ENCODE measurements around the gene ETV6. TPM values are rescaled to one million over a fixed set of nuclear protein-coding genes. Genes with fewer than 3 reads are reported as not detected.
A peak's percentile ranks its signal among the peaks of the same experiment; 100 is the strongest.
"Not testable (repeated sequence)": the region's sequence is repeated elsewhere in the genome, so short reads cannot be mapped to it uniquely, and the experiment has no call there.

Gene ETV6
- total and polyA plus RNA-seq, 9 donors: 7.0 to 11.1 (median 9.1) TPM

GRCh38 chr12:11677093-11677492 is 27.6 kb downstream of the ETV6 start:
- Histone ChIP-seq H3K27me3 (ENCODE audit: control insufficient read depth, insufficient read depth, low read length) (no peaks in the 10 kb centered on the region), H3K36me3 (ENCODE audit: control insufficient read depth, insufficient read depth, low read length) (no peaks in the 10 kb centered on the region), H3K9me3 (replicated peaks; ENCODE audit: control insufficient read depth, low read depth, low read length) (no peaks in the 10 kb centered on the region), H3K4me1 (ENCODE audit: control insufficient read depth, insufficient read depth, low read length) (peaks cover 10% of the 10 kb centered on the region), H3K4me3 (ENCODE audit: low read length) (no peak overlapping the region), H3K27ac (ENCODE audit: low read length) (no peak overlapping the region)
- peak; percentile 75 for DNase-seq
- WGBS (ENCODE audit: insufficient coverage): no CpG with 5 or more reads among the region's 4 CpGs

GRCh38 chr12:11677752-11678151 is 28.3 kb downstream of the ETV6 start:
- Histone ChIP-seq H3K36me3 (ENCODE audit: control insufficient read depth, insufficient read depth, low read length) (no peaks in the 10 kb centered on the region), H3K27me3 (ENCODE audit: control insufficient read depth, insufficient read depth, low read length) (no peaks in the 10 kb centered on the region), H3K4me1 (ENCODE audit: control insufficient read depth, insufficient read depth, low read length) (peaks cover 5% of the 10 kb centered on the region), H3K9me3 (replicated peaks; ENCODE audit: control insufficient read depth, low read depth, low read length) (no peaks in the 10 kb centered on the region), H3K27ac (ENCODE audit: low read length) (no peak overlapping the region), H3K4me3 (ENCODE audit: low read length) (no peak overlapping the region)
- no peak for DNase-seq
- WGBS (ENCODE audit: insufficient coverage): 97% methylated on average over 5 of the region's 7 CpGs

DNA sequence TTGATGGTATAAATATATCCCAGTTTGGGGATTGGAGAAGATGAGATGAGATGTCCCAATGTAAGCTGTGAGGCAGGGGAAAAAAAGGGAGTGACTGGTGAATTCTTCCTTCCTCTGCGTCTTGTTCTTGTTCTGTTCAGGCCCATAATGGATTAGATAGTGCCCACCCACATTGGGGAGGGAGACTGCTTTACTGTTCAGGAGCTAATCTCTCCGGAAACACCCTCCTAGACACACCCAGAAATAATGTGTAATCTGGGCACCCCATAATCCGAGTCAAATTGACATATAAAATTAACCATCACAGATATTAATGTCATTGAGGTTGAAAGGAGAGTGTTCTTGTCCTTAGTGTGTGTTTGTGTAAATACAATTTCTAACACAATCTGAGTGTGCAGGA is 29.3 kb downstream of the ETV6 start:
- no peak for DNase-seq
- no CpG with 5 or more reads among the region's 3 CpGs for WGBS (ENCODE audit: insufficient coverage)
- Histone ChIP-seq H3K9me3 (replicated peaks; ENCODE audit: control insufficient read depth, low read depth, low read length) (no peaks in the 10 kb centered on the region), H3K4me3 (ENCODE audit: low read length) (no peak overlapping the region), H3K27me3 (ENCODE audit: control insufficient read depth, insufficient read depth, low read length) (no peaks in the 10 kb centered on the region), H3K4me1 (ENCODE audit: control insufficient read depth, insufficient read depth, low read length) (peaks cover 2% of the 10 kb centered on the region), H3K27ac (ENCODE audit: low read length) (no peak overlapping the region), H3K36me3 (ENCODE audit: control insufficient read depth, insufficient read depth, low read length) (no peaks in the 10 kb centered on the region)

- no CpG with 5 or more reads among the region's 2 CpGs for WGBS (ENCODE audit: insufficient coverage)
- Histone ChIP-seq H3K9me3 (replicated peaks; ENCODE audit: control insufficient read depth, low read depth, low read length) (no peaks in the 10 kb centered on the region), H3K36me3 (ENCODE audit: control insufficient read depth, insufficient read depth, low read length) (no peaks in the 10 kb centered on the region), H3K27ac (ENCODE audit: low read length) (no peak overlapping the region), H3K4me3 (ENCODE audit: low read length) (no peak overlapping the region), H3K4me1 (ENCODE audit: control insufficient read depth, insufficient read depth, low read length) (no peaks in the 10 kb centered on the region), H3K27me3 (ENCODE audit: control insufficient read depth, insufficient read depth, low read length) (no peaks in the 10 kb centered on the region)
- DNase-seq: no peak
These were observed 31.7 kb downstream of the ETV6 start for GRCh38 chr12:11681207-11681606.

DNA sequence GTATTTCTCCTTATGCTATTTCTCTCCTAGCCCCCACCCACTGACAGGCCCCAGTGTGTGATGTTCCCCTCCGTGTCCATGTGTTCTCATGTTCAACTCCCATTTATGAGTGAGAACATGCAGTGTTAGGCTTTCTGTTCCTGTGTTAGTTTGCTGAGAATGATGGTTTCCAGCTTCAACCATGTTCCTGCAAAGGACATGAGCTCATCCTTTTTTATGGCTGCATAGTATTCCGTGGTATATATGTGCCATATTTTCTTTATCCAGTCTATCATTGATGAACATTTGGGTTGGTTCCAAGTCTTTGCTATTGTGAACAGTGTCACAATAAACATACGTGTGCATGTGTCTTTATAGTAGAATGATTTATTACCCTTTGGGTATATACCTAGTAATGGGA is 32.2 kb downstream of the ETV6 start:
- not testable (repeated sequence) for H3K36me3 ChIP-seq (ENCODE audit: control insufficient read depth, insufficient read depth, low read length); H3K27ac ChIP-seq (ENCODE audit: low read length); H3K4me1 ChIP-seq (ENCODE audit: control insufficient read depth, insufficient read depth, low read length); H3K27me3 ChIP-seq (ENCODE audit: control insufficient read depth, insufficient read depth, low read length); H3K9me3 ChIP-seq (replicated peaks; ENCODE audit: control insufficient read depth, low read depth, low read length); H3K4me3 ChIP-seq (ENCODE audit: low read length); DNase-seq
- whole genome bisulfite sequencing (ENCODE audit: insufficient coverage): no CpG with 5 or more reads among the region's 3 CpGs

- DNase-seq: no peak
- H3K4me1 ChIP-seq (ENCODE audit: control insufficient read depth, insufficient read depth, low read length): peaks cover 3% of the 10 kb centered on the region
- H3K36me3 ChIP-seq (ENCODE audit: control insufficient read depth, insufficient read depth, low read length): no peaks in the 10 kb centered on the region
- WGBS (ENCODE audit: insufficient coverage): no CpG with 5 or more reads among the region's 3 CpGs
- H3K27ac ChIP-seq (ENCODE audit: low read length): no peak overlapping the region
- no peaks in the 10 kb centered on the region for H3K27me3 ChIP-seq (ENCODE audit: control insufficient read depth, insufficient read depth, low read length)
- H3K4me3 ChIP-seq (ENCODE audit: low read length): no peak overlapping the region
- no peaks in the 10 kb centered on the region for H3K9me3 ChIP-seq (replicated peaks; ENCODE audit: control insufficient read depth, low read depth, low read length)
These were observed 34.9 kb downstream of the ETV6 start for GRCh38 chr12:11684393-11684792.

GRCh38 chr12:11684811-11685210 is 35.3 kb downstream of the ETV6 start:
- no peaks in the 10 kb centered on the region for H3K9me3 ChIP-seq (replicated peaks; ENCODE audit: control insufficient read depth, low read depth, low read length)
- no peak overlapping the region for H3K4me3 ChIP-seq (ENCODE audit: low read length)
- H3K4me1 ChIP-seq (ENCODE audit: control insufficient read depth, insufficient read depth, low read length): peaks cover 3% of the 10 kb centered on the region
- no peak for DNase-seq
- H3K27me3 ChIP-seq (ENCODE audit: control insufficient read depth, insufficient read depth, low read length): no peaks in the 10 kb centered on the region
- 92% methylated on average over 4 of the region's 7 CpGs for WGBS (ENCODE audit: insufficient coverage)
- H3K36me3 ChIP-seq (ENCODE audit: control insufficient read depth, insufficient read depth, low read length): no peaks in the 10 kb centered on the region
- no peak overlapping the region for H3K27ac ChIP-seq (ENCODE audit: low read length)

DNA sequence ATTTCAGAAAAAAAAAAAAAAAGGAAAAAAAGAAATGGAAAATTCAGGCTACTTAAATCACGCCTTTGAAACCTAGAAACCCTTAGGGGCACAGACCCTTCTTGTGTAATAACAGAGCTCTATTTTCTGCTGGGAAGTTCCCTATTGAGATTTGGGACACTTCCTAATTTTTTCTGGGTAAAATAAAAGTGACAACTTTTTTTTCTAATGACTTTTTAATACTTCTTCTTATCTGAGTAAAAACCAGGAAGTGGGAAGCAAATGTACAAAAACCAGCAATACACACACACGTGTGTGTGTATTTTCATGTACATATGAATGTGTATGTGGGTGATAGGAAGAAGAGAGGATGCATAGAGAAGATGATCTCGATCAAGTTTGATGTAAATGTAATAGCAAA is 35.8 kb downstream of the ETV6 start:
- no CpG with 5 or more reads among the region's 3 CpGs for WGBS (ENCODE audit: insufficient coverage)
- no peaks in the 10 kb centered on the region for H3K36me3 ChIP-seq (ENCODE audit: control insufficient read depth, insufficient read depth, low read length)
- peaks cover 3% of the 10 kb centered on the region for H3K4me1 ChIP-seq (ENCODE audit: control insufficient read depth, insufficient read depth, low read length)
- H3K27me3 ChIP-seq (ENCODE audit: control insufficient read depth, insufficient read depth, low read length): no peaks in the 10 kb centered on the region
- H3K4me3 ChIP-seq (ENCODE audit: low read length): no peak overlapping the region
- no peak for DNase-seq
- peaks cover under 1% of the 10 kb centered on the region for H3K9me3 ChIP-seq (replicated peaks; ENCODE audit: control insufficient read depth, low read depth, low read length)
- H3K27ac ChIP-seq (ENCODE audit: low read length): no peak overlapping the region

GRCh38 chr12:11685716-11686115 is 36.2 kb downstream of the ETV6 start:
- DNase-seq: no peak
- WGBS (ENCODE audit: insufficient coverage): no CpG with 5 or more reads among the region's 2 CpGs
- no peak overlapping the region for H3K4me3 ChIP-seq (ENCODE audit: low read length)
- H3K27me3 ChIP-seq (ENCODE audit: control insufficient read depth, insufficient read depth, low read length): no peaks in the 10 kb centered on the region
- H3K27ac ChIP-seq (ENCODE audit: low read length): no peak overlapping the region
- H3K9me3 ChIP-seq (replicated peaks; ENCODE audit: control insufficient read depth, low read depth, low read length): peaks cover 2% of the 10 kb centered on the region
- no peaks in the 10 kb centered on the region for H3K36me3 ChIP-seq (ENCODE audit: control insufficient read depth, insufficient read depth, low read length)
- H3K4me1 ChIP-seq (ENCODE audit: control insufficient read depth, insufficient read depth, low read length): peaks cover 3% of the 10 kb centered on the region

- Histone ChIP-seq H3K27me3 (ENCODE audit: control insufficient read depth, insufficient read depth, low read length) (no peaks in the 10 kb centered on the region), H3K9me3 (replicated peaks; ENCODE audit: control insufficient read depth, low read depth, low read length) (peaks cover 2% of the 10 kb centered on the region), H3K4me1 (ENCODE audit: control insufficient read depth, insufficient read depth, low read length) (peaks cover 3% of the 10 kb centered on the region), H3K27ac (ENCODE audit: low read length) (no peak overlapping the region), H3K4me3 (ENCODE audit: low read length) (no peak overlapping the region), H3K36me3 (ENCODE audit: control insufficient read depth, insufficient read depth, low read length) (no peaks in the 10 kb centered on the region)
- no peak for DNase-seq
- WGBS (ENCODE audit: insufficient coverage): no CpG with 5 or more reads among the region's 2 CpGs
These were observed 36.6 kb downstream of the ETV6 start for GRCh38 chr12:11686120-11686519.

DNA sequence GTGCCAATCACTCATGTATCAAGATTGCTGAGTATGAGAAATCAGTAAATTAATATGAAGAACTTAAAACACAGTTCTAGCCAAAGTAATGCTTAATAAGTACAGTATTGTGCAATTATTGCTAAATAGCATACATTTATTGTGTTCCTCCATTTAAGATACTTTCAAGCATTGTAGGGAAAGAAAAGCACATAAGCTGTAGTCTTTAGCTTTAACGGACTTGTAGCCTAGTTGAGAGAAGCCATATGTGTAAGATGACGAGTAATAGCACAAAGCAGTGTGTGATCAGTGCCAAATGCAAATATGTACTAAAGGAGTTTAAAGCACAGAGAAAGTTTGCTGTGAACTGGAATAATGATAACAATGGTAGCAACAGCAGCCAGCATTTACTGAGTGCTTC is 38.1 kb downstream of the ETV6 start:
- DNase-seq: no peak
- no peaks in the 10 kb centered on the region for H3K36me3 ChIP-seq (ENCODE audit: control insufficient read depth, insufficient read depth, low read length)
- H3K27ac ChIP-seq (ENCODE audit: low read length): no peak overlapping the region
- peaks cover 3% of the 10 kb centered on the region for H3K4me1 ChIP-seq (ENCODE audit: control insufficient read depth, insufficient read depth, low read length)
- H3K27me3 ChIP-seq (ENCODE audit: control insufficient read depth, insufficient read depth, low read length): no peaks in the 10 kb centered on the region
- H3K4me3 ChIP-seq (ENCODE audit: low read length): no peak overlapping the region
- WGBS (ENCODE audit: insufficient coverage): 29% methylated on average over 1 of the region's 2 CpGs
- peaks cover 2% of the 10 kb centered on the region for H3K9me3 ChIP-seq (replicated peaks; ENCODE audit: control insufficient read depth, low read depth, low read length)

Measured in muscle of leg (tissue), 11 donors.